ENCODE measurements around the gene KRTAP12-1. TPM values are rescaled to one million over a fixed set of nuclear protein-coding genes. Genes with fewer than 3 reads are reported as not detected.

KRTAP12-1 gene
- total RNA-seq, 1 experiment from 2014 or later, result not detected

DNA sequence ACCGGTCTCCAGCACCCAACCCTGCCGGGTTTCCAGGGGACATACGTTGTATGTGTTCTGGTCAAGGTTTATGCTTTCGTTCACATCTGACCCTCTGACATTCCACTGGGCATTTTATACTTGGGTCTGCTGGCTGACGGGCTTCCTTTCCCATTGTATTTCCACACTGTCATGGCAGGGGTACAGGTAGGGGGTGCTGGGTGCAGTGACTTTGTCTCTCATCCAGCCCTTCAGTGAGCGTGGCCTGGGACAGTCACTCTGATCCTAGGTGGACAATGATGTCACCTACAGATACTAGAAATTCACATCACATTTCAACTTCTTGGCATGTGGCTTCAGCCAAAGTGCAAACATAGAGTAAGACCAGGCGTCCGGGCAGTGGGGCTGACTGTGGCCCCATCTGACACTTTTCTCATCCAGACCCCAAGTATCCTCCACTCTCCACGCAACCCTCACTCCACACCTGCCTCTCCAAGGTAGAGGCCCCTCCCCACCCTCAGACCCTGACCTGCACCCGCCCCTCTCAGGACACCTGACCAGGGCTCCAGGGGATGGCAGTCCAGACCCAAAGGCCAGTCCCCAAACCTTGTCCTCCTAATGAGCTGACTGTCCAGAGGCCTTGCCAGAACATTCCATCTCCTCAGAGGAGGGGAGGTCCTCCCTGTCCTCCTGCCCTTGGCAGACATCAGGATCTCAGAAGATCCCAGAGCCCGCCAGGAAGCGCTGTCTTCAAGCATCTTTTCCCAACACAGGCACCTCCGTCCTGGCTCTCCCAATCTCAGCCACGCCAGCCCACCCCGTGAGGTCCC lies 45.5 kb downstream of the KRTAP12-1 start:
- BruUV-seq (replicated peaks), result no TSS peak
- DNase-seq (ENCODE audit: low read depth, low spot score), result no peak
- intact Hi-C loops (cut with micrococcal nuclease; ENCODE audit: unreplicated experiment), result no loop called here
- TF ChIP-seq TCF7L2 (IDR thresholded peaks at IDR 0.05; ENCODE audit: low read depth, low read length), result no peak
- TF ChIP-seq, protein P1, sequence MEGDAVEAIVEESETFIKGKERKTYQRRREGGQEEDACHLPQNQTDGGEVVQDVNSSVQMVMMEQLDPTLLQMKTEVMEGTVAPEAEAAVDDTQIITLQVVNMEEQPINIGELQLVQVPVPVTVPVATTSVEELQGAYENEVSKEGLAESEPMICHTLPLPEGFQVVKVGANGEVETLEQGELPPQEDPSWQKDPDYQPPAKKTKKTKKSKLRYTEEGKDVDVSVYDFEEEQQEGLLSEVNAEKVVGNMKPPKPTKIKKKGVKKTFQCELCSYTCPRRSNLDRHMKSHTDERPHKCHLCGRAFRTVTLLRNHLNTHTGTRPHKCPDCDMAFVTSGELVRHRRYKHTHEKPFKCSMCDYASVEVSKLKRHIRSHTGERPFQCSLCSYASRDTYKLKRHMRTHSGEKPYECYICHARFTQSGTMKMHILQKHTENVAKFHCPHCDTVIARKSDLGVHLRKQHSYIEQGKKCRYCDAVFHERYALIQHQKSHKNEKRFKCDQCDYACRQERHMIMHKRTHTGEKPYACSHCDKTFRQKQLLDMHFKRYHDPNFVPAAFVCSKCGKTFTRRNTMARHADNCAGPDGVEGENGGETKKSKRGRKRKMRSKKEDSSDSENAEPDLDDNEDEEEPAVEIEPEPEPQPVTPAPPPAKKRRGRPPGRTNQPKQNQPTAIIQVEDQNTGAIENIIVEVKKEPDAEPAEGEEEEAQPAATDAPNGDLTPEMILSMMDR (IDR thresholded peaks at IDR 0.05), result no peak
- no peak for TF ChIP-seq POLR2AphosphoS5 (IDR thresholded peaks at IDR 0.05; ENCODE audit: low read depth, low read length)
- no peak for TF ChIP-seq SIN3A (IDR thresholded peaks at IDR 0.05; ENCODE audit: borderline replicate concordance, insufficient read depth, low read depth, low read length)
- no peak; the same call in 1 of the 2 replicates for ATAC-seq
- POLR2A ChIA-PET, result no interaction called here
- no peaks in the 10 kb centered on the region; the same call in 1 of the 2 replicates for H3K9me3 ChIP-seq (ENCODE audit: control insufficient read depth, insufficient read depth, low read depth, low read length)
- no peaks in the 10 kb centered on the region for H3K4me1 ChIP-seq (ENCODE audit: control insufficient read depth, insufficient read depth, low read length)
- CTCF ChIA-PET, result no interaction called here
- no peaks in the 10 kb centered on the region for H3K27me3 ChIP-seq (ENCODE audit: control insufficient read depth, insufficient read depth, low read length)
- in situ Hi-C loops (cut with HindIII; ENCODE audit: low pct_unique_long_range_greater_than_20kb, low sequenced_read_pairs), result no loop called here
- no peak overlapping the region for H3K27ac ChIP-seq (ENCODE audit: low read length)
- H3K4me3 ChIP-seq (ENCODE audit: low read depth in 2 of 2, low read length in 2 of 2), result no peak overlapping the region
- H3K36me3 ChIP-seq (ENCODE audit: control insufficient read depth, insufficient read depth, low read length), result no peaks in the 10 kb centered on the region

DNA sequence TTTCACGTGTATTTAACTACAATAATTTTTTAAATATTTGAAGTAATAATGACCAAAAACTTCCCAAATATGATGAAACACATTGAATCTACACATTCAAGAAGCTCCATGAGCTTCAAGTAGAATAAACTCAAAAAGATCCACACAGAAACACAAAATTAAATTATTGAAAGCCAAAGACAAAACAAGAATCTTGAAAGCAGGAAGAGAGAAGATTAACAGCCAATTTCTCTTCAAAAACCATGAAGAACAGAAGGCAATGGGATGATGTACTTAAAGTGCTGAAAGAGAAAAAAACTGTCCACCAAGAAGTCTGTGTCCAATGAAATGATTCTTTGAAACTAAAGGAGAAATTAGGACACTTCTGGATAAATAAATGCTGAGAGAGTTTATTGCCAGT lies 49.9 kb downstream of the KRTAP12-1 start:
- H3K27me3 ChIP-seq (ENCODE audit: control insufficient read depth, insufficient read depth, low read length), result no peaks in the 10 kb centered on the region
- H3K4me3 ChIP-seq (ENCODE audit: low read depth in 2 of 2, low read length in 2 of 2), result no peak overlapping the region
- TF ChIP-seq, protein P2, sequence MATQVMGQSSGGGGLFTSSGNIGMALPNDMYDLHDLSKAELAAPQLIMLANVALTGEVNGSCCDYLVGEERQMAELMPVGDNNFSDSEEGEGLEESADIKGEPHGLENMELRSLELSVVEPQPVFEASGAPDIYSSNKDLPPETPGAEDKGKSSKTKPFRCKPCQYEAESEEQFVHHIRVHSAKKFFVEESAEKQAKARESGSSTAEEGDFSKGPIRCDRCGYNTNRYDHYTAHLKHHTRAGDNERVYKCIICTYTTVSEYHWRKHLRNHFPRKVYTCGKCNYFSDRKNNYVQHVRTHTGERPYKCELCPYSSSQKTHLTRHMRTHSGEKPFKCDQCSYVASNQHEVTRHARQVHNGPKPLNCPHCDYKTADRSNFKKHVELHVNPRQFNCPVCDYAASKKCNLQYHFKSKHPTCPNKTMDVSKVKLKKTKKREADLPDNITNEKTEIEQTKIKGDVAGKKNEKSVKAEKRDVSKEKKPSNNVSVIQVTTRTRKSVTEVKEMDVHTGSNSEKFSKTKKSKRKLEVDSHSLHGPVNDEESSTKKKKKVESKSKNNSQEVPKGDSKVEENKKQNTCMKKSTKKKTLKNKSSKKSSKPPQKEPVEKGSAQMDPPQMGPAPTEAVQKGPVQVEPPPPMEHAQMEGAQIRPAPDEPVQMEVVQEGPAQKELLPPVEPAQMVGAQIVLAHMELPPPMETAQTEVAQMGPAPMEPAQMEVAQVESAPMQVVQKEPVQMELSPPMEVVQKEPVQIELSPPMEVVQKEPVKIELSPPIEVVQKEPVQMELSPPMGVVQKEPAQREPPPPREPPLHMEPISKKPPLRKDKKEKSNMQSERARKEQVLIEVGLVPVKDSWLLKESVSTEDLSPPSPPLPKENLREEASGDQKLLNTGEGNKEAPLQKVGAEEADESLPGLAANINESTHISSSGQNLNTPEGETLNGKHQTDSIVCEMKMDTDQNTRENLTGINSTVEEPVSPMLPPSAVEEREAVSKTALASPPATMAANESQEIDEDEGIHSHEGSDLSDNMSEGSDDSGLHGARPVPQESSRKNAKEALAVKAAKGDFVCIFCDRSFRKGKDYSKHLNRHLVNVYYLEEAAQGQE (IDR thresholded peaks at IDR 0.05; ENCODE audit: insufficient read depth in 1 of 2, low read depth in 2 of 2, low read length in 1 of 2), result no peak
- TF ChIP-seq TCF7L2 (IDR thresholded peaks at IDR 0.05; ENCODE audit: low read depth, low read length), result no peak
- TF ChIP-seq, protein P1 (IDR thresholded peaks at IDR 0.05), result no peak
- TF ChIP-seq SIN3A (IDR thresholded peaks at IDR 0.05; ENCODE audit: borderline replicate concordance, insufficient read depth, low read depth, low read length), result no peak
- TF ChIP-seq POLR2AphosphoS5 (IDR thresholded peaks at IDR 0.05; ENCODE audit: low read depth, low read length), result no peak
- no TSS peak for BruUV-seq (replicated peaks)
- DNase-seq (ENCODE audit: low read depth, low spot score), result no peak
- intact Hi-C loops (cut with micrococcal nuclease; ENCODE audit: unreplicated experiment), result no loop called here
- no peaks in the 10 kb centered on the region for H3K36me3 ChIP-seq (ENCODE audit: control insufficient read depth, insufficient read depth, low read length)
- ChIA-PET CTCF (no interaction called here), POLR2A (no interaction called here)
- no peak overlapping the region for H3K27ac ChIP-seq (ENCODE audit: low read length)
- in situ Hi-C loops (cut with HindIII; ENCODE audit: low pct_unique_long_range_greater_than_20kb, low sequenced_read_pairs), result no loop called here
- ATAC-seq, result no peak
- no peaks in the 10 kb centered on the region; the same call in 1 of the 2 replicates for H3K9me3 ChIP-seq (ENCODE audit: control insufficient read depth, insufficient read depth, low read depth, low read length)
- H3K4me1 ChIP-seq (ENCODE audit: control insufficient read depth, insufficient read depth, low read length), result no peaks in the 10 kb centered on the region

Other genes starting within 250 kb of the KRTAP12-1 start
- 3.3 TPM for gene LRRC3, start 226.7 kb downstream of the KRTAP12-1 start, total RNA-seq (2021; ENCODE audit: unreplicated experiment)
- gene KRTAP10-1, start 142.0 kb downstream of the KRTAP12-1 start, total RNA-seq (2021; ENCODE audit: unreplicated experiment), result not detected
- gene KRTAP10-2, start 130.7 kb downstream of the KRTAP12-1 start, total RNA-seq (2021; ENCODE audit: unreplicated experiment), result not detected
- gene KRTAP10-3, start 123.4 kb downstream of the KRTAP12-1 start, total RNA-seq (2021; ENCODE audit: unreplicated experiment), result not detected
- not detected for gene KRTAP10-4, start 108.4 kb downstream of the KRTAP12-1 start, total RNA-seq (2021; ENCODE audit: unreplicated experiment)
- not detected for gene KRTAP10-5, start 101.6 kb downstream of the KRTAP12-1 start, total RNA-seq (2021; ENCODE audit: unreplicated experiment)
- gene KRTAP10-6, start 89.7 kb downstream of the KRTAP12-1 start, total RNA-seq (2021; ENCODE audit: unreplicated experiment), result not detected
- not detected for gene KRTAP10-7, start 81.6 kb downstream of the KRTAP12-1 start, total RNA-seq (2021; ENCODE audit: unreplicated experiment)
- not detected for gene KRTAP10-8, start 70.1 kb downstream of the KRTAP12-1 start, total RNA-seq (2021; ENCODE audit: unreplicated experiment)
- gene KRTAP10-9, start 55.1 kb downstream of the KRTAP12-1 start, total RNA-seq (2021; ENCODE audit: unreplicated experiment), result not detected
- gene KRTAP10-10, start 44.8 kb downstream of the KRTAP12-1 start, total RNA-seq (2021; ENCODE audit: unreplicated experiment), result not detected
- gene KRTAP10-11, start 35.7 kb downstream of the KRTAP12-1 start, total RNA-seq (2021; ENCODE audit: unreplicated experiment), result not detected
- gene KRTAP12-4, start 27.5 kb downstream of the KRTAP12-1 start, total RNA-seq (2021; ENCODE audit: unreplicated experiment), result not detected
- not detected for gene KRTAP12-3, start 24.2 kb downstream of the KRTAP12-1 start, total RNA-seq (2021; ENCODE audit: unreplicated experiment)
- not detected for gene KRTAP12-2, start 15.2 kb downstream of the KRTAP12-1 start, total RNA-seq (2021; ENCODE audit: unreplicated experiment)
- gene KRTAP10-12, start 15.0 kb upstream of the KRTAP12-1 start, total RNA-seq (2021; ENCODE audit: unreplicated experiment), result not detected
- not detected for gene TSPEAR, start 29.4 kb upstream of the KRTAP12-1 start, total RNA-seq (2021; ENCODE audit: unreplicated experiment)
- 77.4 TPM for gene UBE2G2, start 119.7 kb upstream of the KRTAP12-1 start, total RNA-seq (2021; ENCODE audit: unreplicated experiment)
- gene SUMO3, start 135.9 kb upstream of the KRTAP12-1 start, total RNA-seq (2021; ENCODE audit: unreplicated experiment), result 41.4 TPM
- gene PTTG1IP, start 191.5 kb upstream of the KRTAP12-1 start, total RNA-seq (2021; ENCODE audit: unreplicated experiment), result 226 TPM
- gene ITGB2, start 238.7 kb upstream of the KRTAP12-1 start, total RNA-seq (2021; ENCODE audit: unreplicated experiment), result 3.0 TPM